ENCODE data around the gene LDHB. TPM values are rescaled to one million over a fixed set of nuclear protein-coding genes. Genes with fewer than 3 reads are reported as not detected.
"Not testable (repeated sequence)": the region's sequence is repeated elsewhere in the genome, so short reads cannot be mapped to it uniquely, and the experiment has no call there.

Gene LDHB
- total and polyA plus RNA-seq, 8 donors, result 94.5 to 523 (median 326) TPM

DNA sequence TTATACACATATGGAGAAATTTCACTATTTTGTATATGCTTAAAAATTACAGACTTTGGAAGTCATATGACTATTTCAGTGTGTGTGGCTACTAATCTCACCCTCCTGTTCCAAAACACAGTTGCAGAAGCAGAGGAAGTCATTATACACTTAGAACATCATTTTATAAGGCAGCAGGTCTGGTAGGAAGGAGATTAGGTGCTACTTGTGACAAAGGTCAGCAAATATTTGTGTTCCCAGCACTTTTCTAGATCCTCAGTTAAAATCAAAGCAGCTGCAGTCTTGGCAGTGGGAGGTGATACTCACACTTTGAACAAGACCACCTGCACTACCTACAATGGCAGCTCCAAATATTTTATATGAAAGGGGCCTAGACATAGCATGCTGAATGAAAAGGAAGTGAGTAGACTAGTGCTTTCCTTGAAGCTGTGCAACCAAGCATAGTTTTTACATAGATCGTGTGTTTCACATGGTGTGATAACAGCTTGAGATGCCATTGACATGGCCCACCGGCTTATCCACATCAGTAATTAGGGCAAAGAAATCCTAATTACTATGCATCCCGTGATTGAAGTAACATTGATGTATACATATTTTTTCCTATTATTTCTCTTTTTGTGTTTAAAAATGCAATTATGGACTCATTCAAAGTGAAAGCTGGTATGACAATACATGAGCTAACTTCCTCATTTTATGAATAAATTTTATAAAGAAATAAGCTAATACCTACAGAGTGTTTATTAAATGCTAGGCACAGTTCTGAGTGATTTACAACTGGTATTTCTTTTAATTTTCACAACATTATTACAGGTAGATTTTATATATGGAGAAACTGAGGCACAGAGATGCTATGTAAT is 58.3 kb downstream of the LDHB start:
- Histone ChIP-seq H3K27ac (no peak overlapping the region), H3K4me1 (no peaks in the 10 kb centered on the region), H3K36me3 (no peaks in the 10 kb centered on the region), H3K9me3 (no peaks in the 10 kb centered on the region), H3K4me3 (no peak overlapping the region), H3K27me3 (no peaks in the 10 kb centered on the region)
- intact Hi-C loops (cut with DNase I; ENCODE audit: low total_unique reads), result no loop called here
- WGBS, 5 donors, result 73 to 85% (median 77%) methylated on average over 3 of the region's 3 CpGs
- no peak for DNase-seq
- TF ChIP-seq, protein P1, sequence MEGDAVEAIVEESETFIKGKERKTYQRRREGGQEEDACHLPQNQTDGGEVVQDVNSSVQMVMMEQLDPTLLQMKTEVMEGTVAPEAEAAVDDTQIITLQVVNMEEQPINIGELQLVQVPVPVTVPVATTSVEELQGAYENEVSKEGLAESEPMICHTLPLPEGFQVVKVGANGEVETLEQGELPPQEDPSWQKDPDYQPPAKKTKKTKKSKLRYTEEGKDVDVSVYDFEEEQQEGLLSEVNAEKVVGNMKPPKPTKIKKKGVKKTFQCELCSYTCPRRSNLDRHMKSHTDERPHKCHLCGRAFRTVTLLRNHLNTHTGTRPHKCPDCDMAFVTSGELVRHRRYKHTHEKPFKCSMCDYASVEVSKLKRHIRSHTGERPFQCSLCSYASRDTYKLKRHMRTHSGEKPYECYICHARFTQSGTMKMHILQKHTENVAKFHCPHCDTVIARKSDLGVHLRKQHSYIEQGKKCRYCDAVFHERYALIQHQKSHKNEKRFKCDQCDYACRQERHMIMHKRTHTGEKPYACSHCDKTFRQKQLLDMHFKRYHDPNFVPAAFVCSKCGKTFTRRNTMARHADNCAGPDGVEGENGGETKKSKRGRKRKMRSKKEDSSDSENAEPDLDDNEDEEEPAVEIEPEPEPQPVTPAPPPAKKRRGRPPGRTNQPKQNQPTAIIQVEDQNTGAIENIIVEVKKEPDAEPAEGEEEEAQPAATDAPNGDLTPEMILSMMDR (IDR thresholded peaks at IDR 0.05), result no peak
- TF ChIP-seq POLR2A (IDR thresholded peaks at IDR 0.05) (no peak), EP300 (IDR thresholded peaks at IDR 0.05) (no peak), POLR2AphosphoS5 (IDR thresholded peaks at IDR 0.05) (no peak)

DNA sequence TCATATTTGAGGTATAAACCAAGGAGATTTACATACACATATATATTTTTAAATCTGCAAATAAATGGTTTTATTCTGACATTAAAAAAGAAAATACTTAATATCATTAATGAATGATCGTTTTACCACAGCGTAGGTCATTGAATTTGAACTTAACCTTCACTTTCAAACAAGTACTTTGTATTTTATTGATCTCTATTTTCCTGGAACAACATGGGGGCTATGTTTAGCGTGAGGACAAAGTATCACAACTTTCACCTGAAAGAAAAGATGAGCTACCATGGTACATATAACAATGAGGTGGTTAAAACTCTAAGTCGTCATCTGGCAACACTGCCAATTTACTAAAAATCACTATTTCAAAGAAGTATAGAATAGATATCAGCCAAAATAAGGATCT is 59.0 kb downstream of the LDHB start:
- Histone ChIP-seq H3K36me3 (no peaks in the 10 kb centered on the region), H3K4me1 (no peaks in the 10 kb centered on the region), H3K27me3 (no peaks in the 10 kb centered on the region), H3K9me3 (no peaks in the 10 kb centered on the region), H3K27ac (no peak overlapping the region), H3K4me3 (no peak overlapping the region)
- intact Hi-C loops (cut with DNase I; ENCODE audit: low total_unique reads), result no loop called here
- WGBS, 5 donors, result 79 to 89% (median 82%) methylated on average over 4 of the region's 4 CpGs
- DNase-seq, result no peak
- TF ChIP-seq POLR2A (IDR thresholded peaks at IDR 0.05) (no peak), POLR2AphosphoS5 (IDR thresholded peaks at IDR 0.05) (no peak), EP300 (IDR thresholded peaks at IDR 0.05) (no peak)
- TF ChIP-seq, protein P1 (IDR thresholded peaks at IDR 0.05), result no peak

DNA sequence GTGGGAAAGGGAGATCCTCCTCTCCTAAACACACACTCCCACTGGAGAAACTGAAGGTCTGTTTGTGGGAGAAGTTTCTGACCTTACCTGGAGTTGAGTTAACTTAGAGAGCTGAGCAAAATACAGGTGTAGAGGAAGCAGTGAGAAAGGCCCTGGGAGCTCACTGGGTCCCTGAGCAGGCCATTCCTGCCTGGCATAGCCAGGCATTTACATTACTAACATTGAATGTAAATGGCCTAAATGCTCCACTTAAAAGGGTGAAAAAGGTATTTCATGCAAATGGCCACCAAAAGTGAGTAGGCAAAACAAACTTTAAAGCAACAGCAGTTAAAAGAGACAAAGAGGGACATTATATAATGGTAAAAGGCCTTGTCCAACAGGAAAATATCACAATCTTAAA is 62.3 kb downstream of the LDHB start:
- H3K27me3 ChIP-seq; intact Hi-C loops (cut with DNase I; ENCODE audit: low total_unique reads): not testable (repeated sequence)

DNA sequence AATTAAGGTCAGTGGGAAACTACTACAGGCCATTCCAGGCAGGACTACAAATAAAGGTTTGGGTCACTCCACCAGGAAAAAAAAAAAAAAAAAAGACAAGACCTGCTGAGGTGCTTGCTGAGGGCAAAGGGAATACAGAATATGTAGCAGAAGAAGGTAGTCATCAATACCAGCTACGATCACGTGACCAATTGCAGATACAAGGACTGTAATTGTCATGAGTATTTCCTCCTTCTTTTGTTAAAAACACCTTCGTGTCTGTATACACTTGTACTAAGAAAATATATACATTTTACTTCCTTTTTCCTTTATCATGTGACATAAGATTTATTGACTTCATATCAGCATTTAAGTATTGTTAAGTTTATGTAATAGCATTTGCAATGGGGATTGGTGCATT is 72.2 kb downstream of the LDHB start:
- no peaks in the 10 kb centered on the region for H3K27me3 ChIP-seq
- H3K4me3 ChIP-seq, result no peak overlapping the region
- intact Hi-C loops (cut with DNase I; ENCODE audit: low total_unique reads), result no loop called here
- no peak overlapping the region for H3K27ac ChIP-seq
- no peaks in the 10 kb centered on the region for H3K4me1 ChIP-seq
- DNase-seq, result no peak
- no peak for TF ChIP-seq POLR2A (IDR thresholded peaks at IDR 0.05)
- TF ChIP-seq, protein P1 (IDR thresholded peaks at IDR 0.05), result no peak
- no peak for TF ChIP-seq POLR2AphosphoS5 (IDR thresholded peaks at IDR 0.05)
- TF ChIP-seq EP300 (IDR thresholded peaks at IDR 0.05), result no peak
- WGBS, 5 donors, result 68 to 77% (median 72%) methylated on average over 3 of the region's 3 CpGs
- no peaks in the 10 kb centered on the region for H3K36me3 ChIP-seq
- peaks cover 0 to 2% (median 0%) of the 10 kb centered on the region in 4 donors for H3K9me3 ChIP-seq

More for the DNA sequence above, 62.3 kb downstream of the LDHB start:
- H3K9me3 ChIP-seq, result peaks cover 0 to 19% (median 4%) of the 10 kb centered on the region in 4 donors
- not testable (repeated sequence) for DNase-seq, H3K27ac ChIP-seq, H3K4me3 ChIP-seq, H3K36me3 ChIP-seq, H3K4me1 ChIP-seq

Other genes starting within 250 kb of the LDHB start
- gene PYROXD1, start 220.2 kb downstream of the LDHB start, total RNA-seq, result 10 to 100 TPM in 3 of 5 donors, 1 to 10 TPM in 2; 3.5 to 39.1 (median 22.2) TPM
- gene PYROXD1, start 220.2 kb downstream of the LDHB start, polyA plus RNA-seq, result 10 to 100 TPM; 11.7 to 18.8 (median 13.4) TPM
- 10 to 100 TPM in 3 of 5 donors, 1 to 10 TPM in 2; 4.3 to 56.5 (median 18.3) TPM for gene RECQL, start 156.2 kb downstream of the LDHB start, total RNA-seq
- gene RECQL, start 156.2 kb downstream of the LDHB start, polyA plus RNA-seq, result 10 to 100 TPM in 2 of 3 donors, 1 to 10 TPM in 1; 9.6 to 12.8 (median 12.5) TPM
- 10 to 100 TPM in 4 of 5 donors, 1 to 10 TPM in 1; 9.3 to 52.1 (median 16.8) TPM for gene GOLT1B, start 156.1 kb downstream of the LDHB start, total RNA-seq
- gene GOLT1B, start 156.1 kb downstream of the LDHB start, polyA plus RNA-seq, result 10 to 100 TPM; 11.0 to 15.5 (median 11.4) TPM
- gene SPX, start 131.5 kb downstream of the LDHB start, total RNA-seq, result 1 to 10 TPM in 1 of 5 donors, not detected in 4; 1.1 TPM
- gene SPX, start 131.5 kb downstream of the LDHB start, polyA plus RNA-seq, result 1 to 10 TPM in 1 of 3 donors, under 1 TPM in 2; 0.28 to 1.6 (median 0.92) TPM
- not detected for gene GYS2, start 53.0 kb downstream of the LDHB start, total RNA-seq
- under 1 TPM in 1 of 3 donors, not detected in 2; 0.33 TPM for gene GYS2, start 53.0 kb downstream of the LDHB start, polyA plus RNA-seq
- 10 to 100 TPM in 3 of 5 donors, not detected in 2; 10.6 to 19.6 (median 16.7) TPM for gene KCNJ8, start 116.9 kb upstream of the LDHB start, total RNA-seq
- gene KCNJ8, start 116.9 kb upstream of the LDHB start, polyA plus RNA-seq, result 1 to 10 TPM; 5.7 to 7.2 (median 5.8) TPM